Stimulated activated CD8-positive, alpha-beta memory T cell treated with anti-CD3 and anti-CD28 coated beads, Interleukin-7, amount 100 ng/mL, for 1 hour (primary cell): ENCODE results near the gene SLC16A1.

ENCODE experiments used
- DNase-seq, 2 donors: peaks; one replicate each; pipeline ENCODE4 v3.0.0-alpha.2; 2020; ENCODE audit warnings: low read depth in 2 of 2

SLC16A1 gene

GRCh38 chr1:112881742-112882127 is 74.3 kb downstream of the SLC16A1 start:
- DNase-seq = no peak

DNA sequence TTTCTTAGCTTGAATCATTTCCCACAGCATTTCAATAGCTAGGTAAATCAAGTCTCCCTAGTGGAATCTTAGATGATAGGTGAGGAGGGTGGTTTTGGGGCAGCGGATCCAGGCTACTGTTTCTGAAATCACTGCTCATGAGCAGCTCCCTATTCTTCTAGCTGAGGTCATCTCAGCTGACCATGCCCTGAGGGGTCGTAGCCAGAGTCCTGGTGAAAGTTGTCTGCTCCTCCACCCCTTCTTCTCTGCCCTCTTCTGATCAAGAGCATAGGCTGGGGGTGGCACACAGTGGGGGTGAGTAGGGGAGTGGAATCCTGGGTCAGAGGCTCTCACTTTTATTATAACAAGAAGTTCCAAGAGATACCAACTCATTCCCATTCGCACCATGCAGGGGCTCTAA is 76.2 kb downstream of the SLC16A1 start:
- no peak for DNase-seq

DNA sequence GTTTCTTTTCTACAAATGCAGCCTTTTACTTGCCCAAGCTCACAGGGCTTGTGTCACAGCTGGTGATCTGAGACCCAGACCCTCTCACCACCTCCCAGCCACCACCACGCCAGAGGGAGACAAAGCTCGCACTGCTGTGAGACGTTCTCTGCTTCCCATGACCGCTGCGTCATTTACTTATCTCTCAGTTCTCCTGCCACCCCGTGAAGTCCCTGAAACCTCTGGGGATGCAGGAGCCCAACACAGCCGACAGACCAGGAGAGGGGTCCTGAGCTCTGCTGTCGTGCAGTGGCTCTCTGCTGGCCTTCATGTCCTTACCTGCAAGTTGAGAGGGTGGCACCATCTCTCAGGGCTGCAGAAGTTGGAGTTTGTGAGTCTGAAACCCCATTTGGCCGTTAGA is 77.7 kb downstream of the SLC16A1 start:
- DNase-seq = no peak

- DNase-seq = no peak
Measured at GRCh38 chr1:112877750-112878149, 78.2 kb downstream of the SLC16A1 start.

GRCh38 chr1:112876315-112876714 is 79.7 kb downstream of the SLC16A1 start:
- no peak for DNase-seq

GRCh38 chr1:112872551-112872962 is 83.4 kb downstream of the SLC16A1 start:
- DNase-seq = no peak

DNA sequence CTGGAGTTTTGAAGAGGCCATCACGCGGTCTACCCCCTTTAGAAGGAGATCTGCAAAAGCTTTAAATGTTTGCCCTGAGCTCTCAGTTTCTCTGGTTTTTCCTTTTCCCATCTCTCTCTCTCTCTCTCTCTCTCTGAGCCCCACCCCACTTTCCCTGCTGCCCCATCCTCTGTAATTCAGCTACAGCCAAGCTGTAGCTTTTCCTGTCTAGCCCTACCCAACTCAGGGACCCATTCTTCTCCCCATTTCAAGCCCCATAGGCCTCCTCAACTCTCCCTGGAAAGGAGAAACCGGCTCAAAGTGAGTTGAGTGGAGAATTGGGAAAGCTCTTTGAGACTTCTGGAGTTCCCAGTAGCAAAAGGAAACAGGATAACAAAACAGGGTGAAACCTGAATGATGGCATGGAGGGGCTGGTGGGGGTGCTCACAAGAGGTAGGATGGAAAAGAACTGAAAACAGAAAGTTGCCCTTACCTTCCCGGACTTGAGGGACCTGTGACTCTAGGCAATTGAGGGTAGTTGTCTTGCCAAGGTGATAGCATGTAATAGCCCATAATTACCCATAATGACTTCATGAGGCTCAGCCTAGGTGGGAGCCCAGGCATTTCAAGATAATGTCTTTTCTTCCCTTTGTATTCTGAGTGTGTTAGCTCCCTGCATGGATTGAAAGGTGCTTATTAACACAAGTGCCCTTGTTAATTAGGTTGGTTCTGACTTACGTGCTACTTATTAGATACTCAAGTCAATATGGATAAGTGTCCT is 84.9 kb downstream of the SLC16A1 start:
- DNase-seq = no peak

DNA sequence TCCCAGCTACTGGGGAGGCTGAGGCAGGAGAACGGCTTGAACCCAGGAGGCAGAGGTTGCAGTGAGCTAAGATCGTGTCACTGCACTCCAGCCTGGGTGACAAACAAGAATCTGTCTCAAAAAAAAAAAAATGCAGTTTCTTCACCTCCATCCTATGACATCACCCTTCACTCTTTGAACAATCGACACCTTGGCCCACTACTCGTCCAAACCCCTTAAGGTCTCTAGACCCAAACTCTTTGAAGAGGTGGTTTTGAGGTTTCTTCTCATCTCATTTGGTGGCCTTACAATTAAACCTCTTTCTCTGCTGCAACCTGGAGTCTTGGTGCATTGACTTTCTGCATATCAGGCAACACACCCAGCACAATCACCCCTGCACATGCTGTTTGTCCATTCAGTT is 86.1 kb downstream of the SLC16A1 start:
- DNase-seq = no peak

DNA sequence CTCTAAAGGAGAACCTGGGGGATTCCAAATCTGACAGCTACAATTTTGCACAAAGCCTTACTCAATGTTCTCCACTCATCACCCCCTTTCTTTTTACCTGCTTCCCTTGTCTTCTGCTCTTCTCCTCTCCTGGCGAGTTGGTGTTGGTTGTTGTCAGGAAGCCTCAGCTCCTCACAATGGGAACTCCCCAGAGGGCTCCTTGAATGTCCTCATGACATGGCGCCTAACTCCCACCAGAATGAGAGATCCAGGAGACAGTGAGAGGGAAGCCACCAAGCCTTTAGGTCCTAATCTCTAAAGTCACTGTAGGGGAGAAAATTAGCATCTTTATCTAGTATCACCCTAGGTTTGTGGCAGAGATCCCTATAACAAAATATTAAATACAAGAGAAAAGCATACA is 87.8 kb downstream of the SLC16A1 start:
- DNase-seq = no peak

- DNase-seq = no peak
Measured at GRCh38 chr1:112866981-112867380, 89.0 kb downstream of the SLC16A1 start.

- DNase-seq = no peak
Measured at GRCh38 chr1:112866151-112866550, 89.8 kb downstream of the SLC16A1 start.

DNA sequence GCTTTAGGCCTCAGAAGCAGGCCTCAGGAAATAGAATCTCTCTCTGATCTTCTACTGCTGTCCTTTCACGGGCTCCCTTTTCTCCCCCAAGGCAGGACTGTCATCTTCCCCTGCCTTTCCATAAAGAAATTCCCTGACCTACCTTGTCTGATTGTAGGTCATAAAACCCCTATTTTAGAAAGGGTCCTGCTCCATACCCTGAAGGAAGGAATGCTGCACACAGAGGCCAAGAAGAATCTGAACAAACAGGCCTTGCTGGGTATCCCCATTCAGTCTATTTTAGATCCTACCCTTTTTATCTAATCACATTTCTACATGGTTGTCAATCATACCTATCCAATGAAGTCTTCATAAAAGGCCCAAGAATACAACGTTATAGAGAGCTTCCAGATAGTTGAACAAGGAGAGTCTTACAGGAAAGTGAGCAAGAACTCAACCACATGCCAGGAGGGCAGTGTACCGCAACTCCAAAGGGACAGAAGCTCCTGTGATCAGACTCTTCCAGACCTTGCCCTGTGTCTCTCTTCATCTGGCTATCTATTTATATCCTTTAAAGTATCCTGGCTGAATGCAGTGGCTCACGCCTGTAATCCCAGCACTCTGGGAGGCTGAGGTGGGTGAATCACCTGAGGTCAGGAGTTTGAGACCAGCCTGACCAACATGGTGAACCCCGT is 93.1 kb downstream of the SLC16A1 start:
- no peak for DNase-seq
